K562 (cell line): Measurements from ENCODE around the gene TMEM131. TPM values are rescaled to one million over a fixed set of nuclear protein-coding genes. Genes with fewer than 3 reads are reported as not detected.

Source experiments
- ATAC-seq: fragments of 200-7000 bp; cut with Tn5 transposase; 3 replicates; pipeline ENCODE4 v1.9.1; 2020; ENCODE audit warnings: moderate library complexity
- BruUV-seq: library from RNA; stranded (reverse); fragments of 400-500 nt; replicated peaks from 2 replicates; lab custom pipeline; 2021; lab: Mats Ljungman, UMichigan
- CTCF ChIA-PET: fragments of 300-600 bp; formaldehyde crosslinking; extraction: SDS; loops from one replicate; lab custom pipeline; 2021; ENCODE audit warnings: low intra/inter-chr PET ratio; lab: Yijun Ruan, JAX
- POLR2A ChIA-PET: fragments of 300-600, 350-650 bp; sonication (Branson Sonifier 250); formaldehyde crosslinking; extraction: SDS; loops from one replicate; lab custom pipeline; 2021; ENCODE audit warnings: antibody characterized with exemption, inconsistent platforms; lab: Yijun Ruan, JAX
- DNase-seq, 4 experiments: peaks; one replicate each; pipeline versions ENCODE4 v3.0.0 to v3.0.0-alpha.2; 2011 to 2018; ENCODE audit warnings: low spot score in 3 of 4, mixed read lengths in 3 of 4; ENCODE audit errors: extremely low read depth in 1 of 4
- FAIRE-seq: peaks from 2 replicates; lab custom pipeline; 2011; peaks lifted over from hg19 to GRCh38; lab: Jason Lieb, UNC
- H2AFZ ChIP-seq: 2 replicates; pipeline ENCODE4 v1.6.0; 2011; ENCODE audit warnings: low read depth, low read length, control low read depth, inconsistent platforms
- H3K27ac ChIP-seq: fragments of 200-600 bp; 3 replicates; pipeline ENCODE4 v1.8.0; 2011; ENCODE audit warnings: low read depth, mild to moderate bottlenecking, control low read depth, inconsistent platforms, low read length, moderate library complexity, mixed read lengths; ENCODE audit errors: extremely low read depth
- H3K27me3 ChIP-seq, 2 experiments: fragments of 300-600 bp in 1 of 2; 2 replicates in 1 of 2; 3 replicates in 1 of 2; pipeline versions ENCODE4 v1.6.0 to v1.8.0; 2011; ENCODE audit warnings: inconsistent platforms in 2 of 2, low read length in 2 of 2, mild to moderate bottlenecking in 1 of 2, mixed read lengths in 1 of 2, moderate library complexity in 1 of 2; ENCODE audit not compliant: control insufficient read depth in 2 of 2, insufficient read depth in 2 of 2
- H3K36me3 ChIP-seq: fragments of 300-600 bp; 3 replicates; pipeline ENCODE4 v1.8.0; 2011; ENCODE audit warnings: mild to moderate bottlenecking, low read length, inconsistent platforms; ENCODE audit not compliant: control insufficient read depth, insufficient read depth
- H3K4me1 ChIP-seq, 2 experiments: fragments of 200-600 bp in 1 of 2; replicated peaks in 1 of 2; 2 replicates in 1 of 2; 3 replicates in 1 of 2; pipeline versions ENCODE4 v1.5.1 to v1.8.0; 2011; ENCODE audit warnings: inconsistent platforms in 2 of 2, low read length in 2 of 2, mild to moderate bottlenecking in 1 of 2, mixed read lengths in 1 of 2, moderate library complexity in 1 of 2; ENCODE audit not compliant: control insufficient read depth in 2 of 2, insufficient read depth in 2 of 2
- H3K4me2 ChIP-seq: 2 replicates; pipeline ENCODE4 v1.6.1; 2011; ENCODE audit warnings: low read length, control low read depth, inconsistent platforms, mixed read lengths; ENCODE audit not compliant: insufficient read depth
- H3K4me3 ChIP-seq: fragments of 200-600 bp; sonication (generic), shearing (Covaris generic); 2 replicates; pipeline ENCODE4 v1.5.1; 2016; ENCODE audit warnings: control low read depth, inconsistent platforms
- H3K79me2 ChIP-seq: fragments of 200-600 bp; 3 replicates; pipeline ENCODE4 v1.8.0; 2011; ENCODE audit warnings: low read length, inconsistent platforms; ENCODE audit not compliant: control insufficient read depth, insufficient read depth
- H3K9ac ChIP-seq, 2 experiments: 2 replicates each; pipeline versions ENCODE4 v1.6.0 to v1.6.1; 2011; ENCODE audit warnings: low read depth in 2 of 2, low read length in 2 of 2, control low read depth in 1 of 2, inconsistent platforms in 1 of 2, mild to moderate bottlenecking in 1 of 2, mixed read lengths in 1 of 2; ENCODE audit not compliant: insufficient read depth in 1 of 2
- H3K9me1 ChIP-seq: one replicate; pipeline ENCODE4 v1.6.0; 2011; ENCODE audit warnings: inconsistent platforms, mild to moderate bottlenecking, low read length, moderate library complexity; ENCODE audit not compliant: control insufficient read depth, insufficient read depth
- H3K9me3 ChIP-seq: replicated peaks from 2 replicates; pipeline ENCODE4 v1.5.1; 2011; ENCODE audit warnings: low read depth, low read length, inconsistent platforms; ENCODE audit not compliant: control insufficient read depth, insufficient read depth
- H4K20me1 ChIP-seq: replicated peaks from 2 replicates; pipeline ENCODE4 v1.6.1; 2011; ENCODE audit warnings: low read length, inconsistent platforms, mixed read lengths; ENCODE audit not compliant: control insufficient read depth, insufficient read depth
- ILF3 ChIP-seq: fragments of 450-650 bp; IDR thresholded peaks from 2 replicates; pipeline ENCODE4 v1.6.1; 2018; ENCODE audit warnings: antibody characterized with exemption, mild to moderate bottlenecking, moderate library complexity, borderline replicate concordance
- KAT2B ChIP-seq: IDR thresholded peaks from one replicate; pipeline ENCODE4 v1.6.1; 2012; ENCODE audit warnings: low read depth, mild to moderate bottlenecking, control low read depth, inconsistent platforms, low read length, moderate library complexity
- POLR2G ChIP-seq: fragments of 200-400 bp; formaldehyde crosslinking; IDR thresholded peaks from 2 replicates; pipeline ENCODE4 v1.6.1; 2017; ENCODE audit warnings: low read depth, mild to moderate bottlenecking, antibody characterized with exemption, low read length, moderate library complexity
- POLR3G ChIP-seq: IDR thresholded peaks from 2 replicates; pipeline ENCODE4 v1.6.1; 2011; ENCODE audit not compliant: insufficient read length, insufficient replicate concordance; ENCODE audit errors: extremely low read depth
- ZNF830 ChIP-seq: fragments of 250-450 bp; sonication (Bioruptor Pico); IDR thresholded peaks from 2 replicates; pipeline ENCODE4 v1.5.0; 2021; ENCODE audit warnings: mild to moderate bottlenecking
- WGBS: fragments of 100-300 bp; shearing (Covaris generic); methylation state at CpG from one replicate; pipeline ENCODE4 v1.1.6; 2016; ENCODE audit warnings: low coverage, mixed read lengths; ENCODE audit not compliant: insufficient coverage; ENCODE audit errors: missing lambda C conversion rate; 5-methylcytosine and 5-hydroxymethylcytosine counted together
- in situ Hi-C: fragments of 300-500 bp; cut with MboI; formaldehyde crosslinking; loops from 4 replicates; pipeline ENCODE4 v1.15.0; 2018; ENCODE audit warnings: inconsistent platforms, mixed read lengths
- intact Hi-C: fragments of 100-400 bp; cut with micrococcal nuclease; formaldehyde crosslinking; loops from 2 replicates; pipeline ENCODE4 v1.14.2; 2022
- polyA plus RNA-seq, 8 experiments: library from polyadenylated mRNA; depleted of rRNA in 4 of 8; stranded (reverse) in 5 of 8; unstranded in 3 of 8; fragments of >200 nt; fragmentation: Nextera tagmentation in 2 of 8; fragmentation: Illumina TruSeq in 1 of 8; extraction: Ambion mirVana in 2 of 8; extraction: Trizol in 1 of 8; gene quantifications; 2 replicates each; pipeline versions ENCODE4 v1.2.1 to v1.2.3, GENCODE V29; 2011 to 2014; ENCODE audit warnings: inconsistent platforms in 1 of 8, missing spikeins in 1 of 8
- total RNA-seq, 7 experiments: library from RNA; depleted of rRNA in 6 of 7; stranded (reverse); fragments of >200 nt in 6 of 7; fragmentation: Illumina TruSeq in 2 of 7; extraction: Trizol in 2 of 7; gene quantifications; 2 replicates each; pipeline versions ENCODE4 v1.2.1 to v1.2.3, GENCODE V29; 2011 to 2021; ENCODE audit warnings: low replicate concordance in 1 of 7
- TF ChIP-seq, protein P1 (sequence below): sonication (generic); formaldehyde crosslinking; IDR thresholded peaks from 2 replicates; pipeline ENCODE4 v1.8.0; 2023; ENCODE audit warnings: mild to moderate bottlenecking, missing genetic modification reagents

TMEM131 gene
- total and polyA plus RNA-seq, 9 of the 15 experiments (the other 6 are each of a cell fraction or from before 2014, with no cell fraction given): 2.5 to 21.1 (median 12.4) TPM

DNA sequence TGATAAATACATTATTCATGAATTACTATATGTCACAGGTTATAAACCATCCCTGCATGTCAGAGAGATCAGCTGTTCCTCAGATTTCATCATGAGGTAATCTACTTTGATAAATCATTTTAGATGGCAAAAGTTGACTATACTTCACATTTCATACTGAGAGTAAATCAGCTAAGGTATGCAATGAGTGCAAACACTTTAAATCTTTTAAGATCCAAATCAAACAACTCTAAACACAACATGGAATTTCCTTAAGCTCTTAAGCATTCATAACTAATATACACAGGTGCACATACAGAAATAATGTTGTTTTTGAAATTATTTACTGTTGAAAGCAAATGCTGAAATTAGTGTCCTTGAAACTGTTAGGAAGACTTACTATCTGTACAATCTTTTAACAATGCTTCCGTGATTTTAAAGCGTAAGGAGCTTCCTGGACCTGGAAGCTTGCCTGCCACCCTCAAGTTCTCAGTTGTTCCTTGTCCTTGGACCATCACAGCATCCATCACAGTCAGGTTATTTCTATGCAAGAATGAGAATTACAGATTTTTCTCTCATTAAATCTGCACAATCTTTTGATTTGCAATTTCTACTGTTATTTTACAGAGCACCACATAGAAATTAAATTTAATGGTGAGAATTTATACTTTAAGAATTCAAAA lies 199.2 kb downstream of the TMEM131 start (continued):
- TF ChIP-seq, protein P1, sequence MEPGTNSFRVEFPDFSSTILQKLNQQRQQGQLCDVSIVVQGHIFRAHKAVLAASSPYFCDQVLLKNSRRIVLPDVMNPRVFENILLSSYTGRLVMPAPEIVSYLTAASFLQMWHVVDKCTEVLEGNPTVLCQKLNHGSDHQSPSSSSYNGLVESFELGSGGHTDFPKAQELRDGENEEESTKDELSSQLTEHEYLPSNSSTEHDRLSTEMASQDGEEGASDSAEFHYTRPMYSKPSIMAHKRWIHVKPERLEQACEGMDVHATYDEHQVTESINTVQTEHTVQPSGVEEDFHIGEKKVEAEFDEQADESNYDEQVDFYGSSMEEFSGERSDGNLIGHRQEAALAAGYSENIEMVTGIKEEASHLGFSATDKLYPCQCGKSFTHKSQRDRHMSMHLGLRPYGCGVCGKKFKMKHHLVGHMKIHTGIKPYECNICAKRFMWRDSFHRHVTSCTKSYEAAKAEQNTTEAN: no peak
- TF ChIP-seq ILF3 (no peak), POLR3G (no peak), KAT2B (no peak)
- TF ChIP-seq, all 486 proteins: peak for 0

DNA sequence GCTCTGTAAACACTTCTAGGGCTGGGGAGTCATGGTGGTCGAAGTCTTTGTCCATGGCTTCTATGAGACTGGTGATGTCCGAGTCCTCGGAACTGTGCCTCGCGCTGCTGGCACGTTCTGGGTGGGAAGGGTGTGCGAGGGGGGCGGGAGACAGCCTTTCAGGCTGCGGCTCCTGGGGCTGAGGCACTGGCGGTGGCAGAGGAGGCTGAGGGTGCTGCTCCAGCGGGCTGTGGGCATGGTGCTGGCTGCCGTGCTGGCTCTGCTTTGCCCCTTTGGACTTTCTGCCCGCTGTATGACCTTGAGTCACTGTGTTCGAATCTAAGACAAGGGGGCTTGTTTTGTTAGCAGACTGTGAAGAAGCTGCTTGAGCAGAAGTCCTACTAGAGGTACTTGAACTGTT lies 203.3 kb downstream of the TMEM131 start:
- H3K9ac ChIP-seq: no peak overlapping the region
- no TSS peak for BruUV-seq
- no peak overlapping the region for H3K4me3 ChIP-seq
- H3K79me2 ChIP-seq: no peaks in the 10 kb centered on the region
- no peaks in the 10 kb centered on the region for H3K27me3 ChIP-seq
- POLR2A ChIA-PET: no interaction called here
- FAIRE-seq: no peak
- intact Hi-C loops: no loop called here
- no peak for DNase-seq
- H3K9me3 ChIP-seq: no peaks in the 10 kb centered on the region
- no peak for ATAC-seq
- no peak overlapping the region for H3K27ac ChIP-seq
- H3K36me3 ChIP-seq: peaks cover 22% of the 10 kb centered on the region; the same call in 1 of the 3 replicates
- in situ Hi-C loops: no loop called here
- TF ChIP-seq POLR2G (0 out of 2 replicates have a peak, but pooled peaks have one; percentile 19), ZNF830 (no peak)
- TF ChIP-seq, all 486 proteins: peak for 1
- CTCF ChIA-PET: no interaction called here
- Histone ChIP-seq H3K4me2 (no peak overlapping the region), H3K4me1 (no peaks in the 10 kb centered on the region), H2AFZ (no peak overlapping the region), H4K20me1 (no peaks in the 10 kb centered on the region), H3K9me1 (peaks cover 3% of the 10 kb centered on the region)
- 95% methylated on average over 8 of the region's 14 CpGs for WGBS
